Putamen (tissue), 1 donor: ENCODE data around the gene MUS81.
"Not testable (repeated sequence)": the region's sequence is repeated elsewhere in the genome, so short reads cannot be mapped to it uniquely, and the experiment has no call there.

Experiments
- DNase-seq: peaks from one replicate; pipeline ENCODE4 v3.0.0-alpha.2; 2016; ENCODE audit warnings: low spot score

Gene MUS81

GRCh38 chr11:65847746-65848145, 12.5 kb upstream of the MUS81 start:
- no peak for DNase-seq

DNA sequence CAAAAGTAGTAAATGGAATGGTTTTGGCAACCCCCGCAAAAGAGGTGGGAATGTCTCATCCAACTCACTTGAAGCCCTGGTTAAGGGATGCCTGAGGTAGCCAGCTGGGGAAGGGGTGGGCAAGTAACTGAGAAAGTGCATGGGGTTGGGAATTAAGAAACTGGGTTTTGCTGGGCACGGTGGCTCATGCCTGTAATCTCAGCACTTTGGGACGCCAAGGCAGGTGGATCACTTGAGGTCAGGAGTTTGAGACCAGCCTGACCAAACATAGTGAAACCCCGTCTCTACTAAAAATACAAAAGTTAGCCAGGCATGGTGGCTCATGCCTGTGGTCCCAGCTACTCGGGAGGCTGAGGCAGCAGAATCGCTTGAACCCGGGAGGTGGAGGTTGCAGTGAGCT, 11.5 kb upstream of the MUS81 start:
- DNase-seq, result not testable (repeated sequence)

GRCh38 chr11:65849366-65849765, 10.9 kb upstream of the MUS81 start:
- DNase-seq, result no peak

DNA sequence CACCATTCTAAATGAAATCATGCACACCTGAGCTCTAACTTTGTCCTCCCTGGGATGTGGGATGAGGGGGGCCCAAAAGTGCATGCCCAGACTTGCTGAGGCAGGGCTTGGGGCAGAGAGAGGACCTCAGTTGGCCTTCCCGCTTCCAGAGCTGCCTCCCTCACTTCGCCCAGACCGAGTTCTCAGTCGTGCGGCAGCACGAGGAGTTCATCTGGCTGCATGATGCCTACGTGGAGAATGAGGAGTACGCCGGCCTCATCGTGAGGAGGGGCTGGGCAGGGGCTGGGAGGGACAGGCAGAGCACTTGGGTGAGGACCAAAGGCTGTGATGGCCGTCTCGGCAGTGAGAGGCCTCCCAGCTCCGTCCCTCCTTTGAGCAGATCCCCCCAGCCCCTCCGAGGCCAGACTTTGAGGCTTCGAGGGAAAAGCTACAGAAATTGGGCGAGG, 10.4 kb upstream of the MUS81 start:
- no peak for DNase-seq

GRCh38 chr11:65850217-65851082, 9.8 kb upstream of the MUS81 start:
- no peak for DNase-seq

- no peak for DNase-seq
These were observed 9.1 kb upstream of the MUS81 start for GRCh38 chr11:65851083-65851579.

DNA sequence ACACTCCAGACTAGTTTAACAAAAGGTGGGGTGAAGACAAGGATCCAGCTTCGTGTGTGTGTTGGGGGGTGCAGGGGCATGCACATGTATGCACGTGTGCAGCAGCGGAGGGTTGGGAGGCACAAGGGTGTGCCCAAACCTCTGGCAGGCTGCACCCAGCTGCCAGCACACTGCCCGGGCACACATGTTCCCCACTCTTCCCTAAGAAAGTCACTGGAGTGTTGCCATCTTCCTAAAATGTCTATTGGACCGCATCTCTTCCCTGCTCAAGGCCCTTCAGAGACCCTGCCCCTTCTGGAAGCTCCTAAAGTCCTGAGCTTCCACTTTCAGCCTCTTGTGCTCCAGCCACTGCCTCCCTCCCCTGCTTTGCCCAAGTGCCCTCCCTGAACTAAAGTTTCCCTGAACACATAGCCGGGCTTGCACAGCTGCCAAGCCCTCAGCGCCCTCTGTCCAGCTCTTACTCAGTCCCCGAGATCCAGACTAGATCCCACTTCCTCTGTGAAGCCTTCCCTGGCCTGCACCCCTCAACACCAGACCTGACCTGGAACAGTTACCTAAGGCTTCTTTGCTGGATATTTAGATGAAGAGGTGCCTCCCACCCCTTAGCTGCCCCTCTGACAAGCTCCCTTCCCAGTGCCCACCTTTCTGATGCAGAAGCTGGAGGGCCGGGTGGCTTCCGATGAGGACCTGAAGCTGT, 8.3 kb upstream of the MUS81 start:
- DNase-seq, result no peak

GRCh38 chr11:65852508-65853245, 7.6 kb upstream of the MUS81 start:
- no peak for DNase-seq

GRCh38 chr11:65853246-65853979, 6.8 kb upstream of the MUS81 start:
- no peak for DNase-seq

- DNase-seq, result no peak
These were observed 6.1 kb upstream of the MUS81 start for GRCh38 chr11:65854161-65854592.

DNA sequence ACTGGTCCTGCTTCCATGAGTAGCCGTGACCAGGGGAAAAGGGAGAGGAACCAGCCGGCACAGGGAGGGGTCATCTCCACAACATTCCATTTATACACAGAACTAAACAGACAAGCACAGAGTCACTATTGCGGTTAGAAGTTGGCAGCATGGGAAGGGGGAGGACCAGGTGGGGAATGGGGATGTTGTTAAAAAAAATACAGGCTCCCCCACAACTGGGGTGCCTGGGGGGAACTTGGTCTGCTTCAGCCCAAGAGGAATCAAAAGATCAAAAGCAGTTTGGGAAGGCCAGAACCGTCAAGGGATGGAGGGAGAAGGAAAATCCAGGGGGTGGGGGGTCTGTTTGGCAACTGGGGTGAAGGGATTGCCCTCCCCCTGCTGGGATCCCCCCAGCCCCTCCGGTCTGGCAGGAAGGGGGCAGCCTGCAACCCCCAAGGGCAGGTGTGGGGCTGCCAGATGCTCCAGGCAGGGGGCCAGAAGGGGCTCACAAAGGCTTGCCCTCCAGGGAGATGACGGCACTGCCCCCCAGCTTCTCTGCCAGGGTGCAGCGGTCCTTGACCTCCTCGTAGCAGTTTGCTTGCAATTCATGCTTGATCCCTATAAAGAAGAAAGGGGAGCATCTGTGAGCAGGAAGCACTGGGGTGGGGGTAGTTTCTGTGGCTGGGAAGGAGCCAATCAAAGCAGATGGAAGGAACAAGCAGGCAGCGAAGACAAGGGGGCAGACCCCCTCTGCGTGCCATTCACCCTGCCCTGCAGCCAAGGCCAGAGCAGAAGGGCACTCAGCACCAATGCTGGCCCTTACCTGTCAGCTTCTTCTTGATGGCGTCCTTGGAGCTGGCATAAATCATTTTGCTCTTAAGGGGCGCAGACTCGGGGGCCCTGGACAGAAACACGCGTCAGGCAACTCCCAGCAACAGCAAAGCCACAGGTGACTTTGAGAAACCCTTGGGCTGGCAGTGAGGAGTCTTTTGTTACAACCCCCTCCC, 5.1 kb upstream of the MUS81 start:
- no peak for DNase-seq

DNA sequence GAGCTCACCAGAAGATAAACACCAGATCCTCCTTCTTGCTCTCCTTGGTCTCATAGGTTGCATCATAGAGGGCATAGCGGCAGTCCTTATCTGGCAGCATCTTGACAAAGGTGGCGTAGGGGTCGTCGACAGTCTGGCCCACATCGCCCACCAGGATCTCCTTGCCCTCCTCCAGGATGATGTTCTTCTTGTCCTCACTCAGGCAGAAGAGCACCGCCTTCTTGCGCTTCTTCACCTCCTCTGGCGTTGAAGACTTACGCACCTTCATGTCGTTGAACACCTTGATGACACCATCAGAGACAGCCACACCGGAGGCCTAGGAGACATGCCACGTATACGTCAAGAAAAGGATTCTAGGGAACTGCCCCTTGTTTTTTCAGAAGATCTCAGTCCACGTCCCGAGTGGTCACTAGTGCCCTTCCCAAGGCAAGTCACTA, 4.3 kb upstream of the MUS81 start:
- no peak for DNase-seq

DNA sequence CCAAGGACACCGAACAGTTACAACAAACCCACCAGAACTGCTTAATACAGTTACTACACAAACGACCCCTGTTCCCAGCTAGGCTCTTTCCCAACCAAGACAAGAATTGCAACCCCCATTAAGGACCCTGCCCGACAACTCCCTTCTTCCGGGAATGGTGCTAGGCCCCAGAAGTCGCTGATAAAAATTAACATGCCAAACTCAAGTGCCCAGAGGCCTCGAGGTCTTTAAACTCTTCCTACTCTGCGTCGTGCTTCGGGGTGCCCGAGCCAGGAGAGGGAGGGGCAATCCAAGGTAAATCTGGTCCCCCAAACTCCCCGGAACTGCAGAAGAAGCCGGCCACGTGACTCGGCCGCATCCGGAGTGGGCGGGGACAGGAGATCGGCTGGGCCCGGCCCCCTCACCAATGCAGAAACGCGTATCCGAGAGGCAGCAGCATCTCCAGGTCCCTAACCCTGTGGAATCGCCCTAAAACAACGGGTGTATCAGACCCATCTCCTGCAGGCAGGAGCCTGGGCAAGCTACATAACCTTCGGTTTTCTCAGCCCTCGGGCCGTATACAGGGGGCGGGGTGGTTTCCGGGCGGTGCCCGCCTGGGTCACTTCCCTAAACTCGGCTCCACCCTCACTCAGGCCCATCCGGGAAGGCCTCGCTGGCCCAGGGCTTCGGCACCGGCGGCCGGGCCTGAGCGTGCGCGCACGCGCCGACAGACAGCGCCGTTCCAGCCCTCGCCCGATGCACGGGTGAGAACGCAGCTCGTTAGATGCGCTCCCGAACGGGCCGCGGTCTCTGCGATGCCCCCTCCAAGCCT, 3.3 kb upstream of the MUS81 start:
- DNase-seq, result peak; percentile 83

- peak; percentile 64 for DNase-seq
These were observed 2.8 kb upstream of the MUS81 start for GRCh38 chr11:65857500-65857852.

DNA sequence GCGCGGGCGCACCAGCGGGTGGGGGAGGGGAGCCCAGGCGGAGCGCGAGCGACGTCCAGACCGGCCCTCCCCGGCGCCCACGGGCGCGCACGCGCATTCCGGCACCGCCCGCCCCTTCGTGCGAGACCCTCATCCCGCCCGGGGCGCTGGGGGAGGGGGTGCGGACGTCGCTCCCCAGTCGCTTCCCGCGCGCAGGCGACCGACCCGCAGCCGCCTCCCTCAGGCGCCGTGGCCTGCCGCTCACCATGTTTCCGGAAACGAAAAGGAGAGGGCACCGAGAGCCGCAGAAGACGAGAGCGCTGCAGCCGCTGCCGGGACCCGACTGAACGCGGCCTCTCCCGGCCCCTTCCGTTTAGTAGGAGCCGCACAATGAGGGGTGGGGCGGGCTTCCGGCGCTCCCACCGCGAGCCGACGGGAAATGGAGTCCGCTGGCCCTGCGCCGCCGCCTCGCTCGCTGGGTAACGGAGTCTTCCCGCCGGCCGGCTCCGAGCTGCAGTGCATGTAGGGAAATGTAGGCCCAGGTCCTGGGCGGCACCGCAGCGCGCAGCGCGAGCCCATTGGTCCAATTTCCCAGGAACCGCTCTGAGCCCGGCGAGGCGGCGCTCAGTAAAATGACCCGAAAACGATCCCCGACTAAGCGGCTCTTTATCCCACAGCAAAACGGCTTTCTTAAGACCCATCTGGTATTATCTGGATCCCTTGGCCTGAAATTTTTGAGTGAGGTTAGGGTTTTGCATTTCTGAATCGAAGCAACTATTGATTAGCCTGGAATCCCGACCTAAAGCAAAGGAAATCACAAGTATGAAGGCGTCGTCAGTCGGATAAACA, 2.2 kb upstream of the MUS81 start, which contains the start of gene CFL1:
Gene CFL1 (minus strand): TSS at position 328 of the 828 bp plus-strand sequence. CDS start 81 bp downstream, at position 247.
- peak; percentile 97 for DNase-seq

GRCh38 chr11:65858681-65859087, 1.5 kb upstream of the MUS81 start:
- no peak for DNase-seq

DNA sequence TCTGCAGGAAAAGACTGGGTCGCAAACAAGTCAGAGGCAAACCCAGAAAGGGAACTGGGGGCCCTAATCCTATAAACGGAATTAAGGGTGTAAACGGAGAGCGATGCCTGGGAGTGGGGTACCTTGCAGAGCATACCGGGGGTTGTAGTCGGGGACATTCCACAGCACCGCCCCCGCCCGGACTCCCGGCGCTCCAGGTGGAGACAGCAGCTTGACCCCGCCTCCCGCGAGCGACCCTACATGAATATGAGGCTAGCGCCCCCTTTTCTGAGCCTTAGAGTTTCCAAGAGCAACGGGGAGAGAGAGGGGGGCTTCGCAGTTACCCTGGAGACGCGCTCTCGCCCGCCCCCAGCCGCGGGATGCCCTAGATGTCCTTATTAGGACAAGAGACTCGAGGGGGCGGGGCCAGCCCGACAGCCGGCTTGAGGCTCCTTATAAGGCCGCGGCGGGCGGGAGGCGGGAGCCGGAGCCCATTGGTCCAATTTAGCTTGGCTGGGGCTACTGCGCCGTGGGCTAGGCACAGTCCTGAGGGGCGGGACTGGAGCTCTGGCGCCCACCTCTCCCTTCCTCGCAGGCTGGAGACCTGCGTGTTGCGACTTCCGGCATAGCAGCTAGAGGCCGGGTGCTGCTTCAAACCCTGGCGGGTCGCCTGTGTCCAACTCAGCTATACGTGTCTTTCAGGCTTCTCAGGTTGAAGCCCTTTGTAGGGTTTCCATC, 980 bp upstream of the MUS81 start:
- peak; percentile 96 for DNase-seq

DNA sequence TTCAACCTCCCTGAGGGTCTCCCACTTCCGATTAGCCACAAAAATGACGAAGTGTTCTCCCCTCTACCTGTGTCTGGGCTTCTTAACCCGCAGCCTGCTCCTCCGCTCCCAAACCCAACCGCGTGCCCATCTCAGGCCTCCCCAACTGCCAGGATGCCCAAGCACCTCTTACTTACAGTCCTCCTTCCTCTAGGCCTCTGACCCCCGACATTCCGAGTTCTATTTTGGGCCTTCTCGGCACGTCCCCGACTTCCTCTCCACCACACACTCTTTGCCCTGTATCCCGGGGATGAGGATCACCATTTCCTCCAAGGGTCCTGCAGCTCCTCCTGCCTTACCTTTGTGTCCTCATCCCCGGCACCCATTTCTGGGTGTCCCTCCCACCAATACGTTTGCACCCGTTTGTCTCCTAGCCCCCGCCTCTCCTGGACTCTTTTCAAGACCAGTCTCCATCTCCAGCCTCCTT, 388 bp upstream of the MUS81 start:
- no peak for DNase-seq
